NCI-H1417 treated with DMSO at 0.1 percent for 48 hours (cell line): ENCODE data around the gene SLC6A3.
"Not testable (repeated sequence)": the region's sequence is repeated elsewhere in the genome, so short reads cannot be mapped to it uniquely, and the experiment has no call there.

Experiments
- DNase-seq: peaks from one replicate; lab custom pipeline; 2025; lab: John Stamatoyannopoulos, UW

Gene SLC6A3

DNA sequence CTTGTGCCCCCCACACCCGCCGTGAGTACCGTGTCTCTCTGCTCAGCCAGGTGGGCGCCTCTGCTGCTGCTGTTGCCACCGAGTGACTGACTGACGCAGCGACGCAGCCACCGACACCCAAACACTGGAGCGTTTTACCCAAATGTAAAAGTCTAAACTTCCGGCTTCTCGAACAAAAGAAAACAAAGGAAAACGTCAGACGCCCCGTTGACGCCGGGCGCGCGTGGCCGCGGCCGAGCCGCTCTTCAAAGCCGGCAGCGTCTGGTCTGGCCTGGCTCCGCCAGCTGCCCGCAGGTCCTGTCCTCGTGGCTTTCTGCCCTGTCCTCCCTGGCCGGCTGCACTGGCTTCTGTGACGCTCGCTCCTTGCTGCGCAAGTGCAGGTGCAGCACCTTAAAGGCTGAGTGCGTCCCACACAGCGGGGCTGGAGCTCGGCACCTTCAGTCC, 58.9 kb downstream of the SLC6A3 start:
- DNase-seq, result no peak

GRCh38 chr5:1385395-1386273, 59.6 kb downstream of the SLC6A3 start:
- no peak for DNase-seq

DNA sequence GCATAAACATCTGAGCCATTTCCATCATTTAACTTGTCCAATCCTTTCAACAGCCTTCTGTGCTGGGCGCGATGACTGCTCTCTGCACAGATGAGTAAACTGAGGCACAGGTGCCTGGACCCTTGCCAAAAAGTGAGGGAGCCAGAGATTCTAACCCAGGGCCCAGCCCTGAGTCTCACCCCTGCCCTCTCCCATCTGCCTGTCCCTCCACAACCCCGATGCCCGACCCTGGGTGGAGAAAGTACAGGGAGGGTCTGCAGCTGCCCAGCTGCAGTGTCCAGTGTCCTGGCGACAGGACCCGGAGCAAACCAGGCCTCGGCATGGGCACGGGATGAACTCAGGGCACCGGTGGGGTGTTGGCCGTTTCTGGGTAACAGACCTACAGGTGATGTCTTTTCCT, 60.7 kb downstream of the SLC6A3 start:
- no peak for DNase-seq

DNA sequence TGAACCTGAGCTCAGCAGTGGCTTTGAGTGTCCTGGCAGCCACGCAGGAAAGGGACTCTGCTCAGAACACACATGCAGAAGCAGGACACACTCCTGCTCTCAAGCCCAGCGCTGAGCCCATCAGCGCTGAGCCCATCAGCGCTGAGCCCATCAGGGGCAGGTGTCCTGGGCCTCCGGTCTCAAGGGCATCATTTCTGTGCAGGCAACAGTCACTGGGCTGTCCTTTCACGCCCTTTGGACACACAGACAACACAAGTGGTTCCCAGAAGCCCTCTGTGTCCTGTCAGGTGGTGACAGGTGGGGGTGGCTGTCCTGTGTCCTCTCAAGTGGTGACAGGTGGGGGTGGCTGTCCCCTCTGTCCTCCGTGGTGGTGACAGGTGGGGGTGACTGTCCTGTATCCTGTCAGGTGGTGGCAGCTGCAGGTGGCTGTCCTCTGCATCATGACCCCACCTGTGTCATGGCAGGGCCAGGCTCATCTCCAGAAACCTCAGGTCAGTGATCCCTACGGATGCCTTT, 61.3 kb downstream of the SLC6A3 start:
- no peak for DNase-seq

GRCh38 chr5:1383344-1383743, 61.9 kb downstream of the SLC6A3 start:
- DNase-seq, result no peak

- DNase-seq, result no peak
These were observed 63.0 kb downstream of the SLC6A3 start for GRCh38 chr5:1382248-1382700.

- DNase-seq, result no peak
These were observed 63.6 kb downstream of the SLC6A3 start for GRCh38 chr5:1381370-1382247.

GRCh38 chr5:1380910-1381309, 64.3 kb downstream of the SLC6A3 start:
- no peak for DNase-seq

GRCh38 chr5:1380011-1380817, 65.0 kb downstream of the SLC6A3 start:
- no peak for DNase-seq

DNA sequence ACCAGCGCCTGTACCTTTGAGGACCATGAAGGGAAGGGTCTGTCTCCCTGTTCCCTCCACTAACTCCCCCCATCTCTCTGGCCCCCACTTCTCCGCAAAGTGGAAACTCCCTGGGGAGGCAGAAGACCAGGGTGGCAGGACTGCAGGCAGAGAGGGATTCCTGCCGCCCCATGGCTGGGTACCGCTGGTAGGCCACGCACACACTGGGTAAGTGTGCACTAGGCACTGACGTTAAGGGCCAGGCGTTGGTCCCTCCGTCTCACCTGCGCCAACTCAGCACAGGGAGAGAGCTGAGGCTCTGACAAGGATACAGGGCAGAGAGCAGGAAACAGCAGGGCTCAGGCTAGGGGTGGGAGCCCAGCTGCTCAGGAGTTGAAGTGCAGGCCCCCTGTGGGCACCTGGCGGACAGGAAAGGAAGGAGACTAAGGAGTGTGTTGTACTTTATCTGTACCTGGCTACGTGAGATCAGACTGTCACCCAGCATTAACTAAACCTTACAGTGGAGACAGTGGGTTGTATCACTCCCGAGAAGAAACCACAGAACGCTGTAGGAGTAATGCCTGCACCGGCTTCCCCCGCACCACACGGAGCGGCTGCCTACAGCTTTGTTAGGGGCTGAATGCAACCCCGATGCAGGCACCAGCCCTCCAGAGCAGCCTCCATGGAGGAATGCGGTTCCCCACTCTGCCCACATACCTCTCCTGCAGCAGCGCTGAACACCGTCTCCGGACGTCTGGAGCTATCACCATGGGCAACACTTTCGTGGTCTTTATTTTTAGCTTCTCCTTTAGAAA, 66.2 kb downstream of the SLC6A3 start:
- DNase-seq, result no peak

GRCh38 chr5:1378096-1378495, 67.1 kb downstream of the SLC6A3 start:
- DNase-seq, result no peak

GRCh38 chr5:1376981-1377380, 68.3 kb downstream of the SLC6A3 start:
- DNase-seq, result no peak

DNA sequence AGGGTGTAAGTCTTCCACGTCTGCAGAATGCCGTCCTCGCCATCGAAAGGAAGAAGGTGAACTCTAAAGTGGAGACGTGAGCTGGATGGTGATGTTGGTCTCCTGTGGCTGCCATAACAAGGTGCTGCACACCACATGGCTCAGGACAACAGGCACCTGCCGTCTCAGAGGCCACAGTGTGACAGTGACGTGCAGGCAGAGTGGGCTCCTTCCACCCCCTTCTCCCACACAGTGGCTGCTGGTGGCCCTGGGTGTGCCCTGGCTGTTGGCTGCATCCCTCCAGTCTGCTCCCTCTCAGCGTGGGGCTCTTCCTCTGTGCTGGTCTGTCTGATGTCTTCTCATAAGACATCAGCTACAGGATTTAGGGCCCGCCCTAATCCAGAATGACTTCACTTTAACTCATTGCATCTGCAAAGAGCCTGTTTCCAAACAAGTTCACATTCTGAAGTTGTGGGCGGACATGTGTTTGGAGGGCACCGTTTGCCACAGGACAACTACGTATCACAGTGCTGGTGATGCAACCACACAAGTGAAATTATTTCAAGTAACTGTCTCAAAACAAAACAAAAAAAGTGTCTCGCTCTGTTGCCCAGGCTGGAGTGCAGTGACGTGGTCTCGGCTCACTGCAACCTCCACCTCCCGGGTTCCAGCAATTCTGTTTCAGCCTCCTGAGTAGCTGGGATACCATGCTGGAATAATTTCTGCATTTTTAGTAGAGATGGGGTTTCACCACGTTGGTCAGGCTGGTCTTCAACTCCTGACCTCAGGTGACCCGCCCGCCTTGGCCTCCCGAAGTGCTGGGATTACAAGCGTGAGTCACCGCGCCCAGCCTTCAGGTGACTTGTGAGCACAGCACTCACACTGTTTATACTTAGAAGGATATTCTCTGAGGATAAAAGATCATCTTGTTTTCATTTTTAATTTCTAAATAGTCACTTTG, 69.1 kb downstream of the SLC6A3 start:
- DNase-seq, result no peak

- no peak for DNase-seq
These were observed 70.6 kb downstream of the SLC6A3 start for GRCh38 chr5:1374679-1375055.

DNA sequence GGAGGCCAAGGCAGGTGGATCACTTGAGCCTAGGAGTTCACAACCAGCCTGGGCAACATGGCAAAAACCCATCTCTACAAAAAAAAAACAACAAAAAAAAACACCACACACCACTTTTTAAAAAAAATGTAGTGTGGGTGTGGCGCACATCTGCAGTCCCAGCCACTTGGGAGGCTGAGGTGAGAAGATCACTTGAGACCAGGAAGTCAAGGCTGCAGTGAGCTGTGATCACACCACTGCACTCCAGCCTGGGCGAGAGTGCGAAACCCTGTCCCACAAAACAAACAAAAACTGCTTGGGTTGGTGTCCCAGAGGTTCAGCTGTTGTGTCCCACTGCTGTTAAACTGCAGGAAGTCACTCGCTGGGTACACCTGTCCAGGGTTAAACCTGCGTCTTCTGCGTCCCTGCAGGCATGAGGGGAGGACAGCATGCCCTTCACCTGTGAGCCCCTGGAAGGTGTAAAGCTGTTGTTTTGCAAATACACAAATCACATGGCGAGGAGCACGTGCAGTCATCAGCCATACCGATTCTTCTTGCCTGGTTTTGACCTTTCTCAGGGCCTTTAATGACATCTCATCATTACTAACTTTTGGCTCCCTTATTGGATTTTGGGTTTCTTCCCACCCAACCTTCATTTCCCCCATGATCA, 71.1 kb downstream of the SLC6A3 start:
- no peak for DNase-seq

DNA sequence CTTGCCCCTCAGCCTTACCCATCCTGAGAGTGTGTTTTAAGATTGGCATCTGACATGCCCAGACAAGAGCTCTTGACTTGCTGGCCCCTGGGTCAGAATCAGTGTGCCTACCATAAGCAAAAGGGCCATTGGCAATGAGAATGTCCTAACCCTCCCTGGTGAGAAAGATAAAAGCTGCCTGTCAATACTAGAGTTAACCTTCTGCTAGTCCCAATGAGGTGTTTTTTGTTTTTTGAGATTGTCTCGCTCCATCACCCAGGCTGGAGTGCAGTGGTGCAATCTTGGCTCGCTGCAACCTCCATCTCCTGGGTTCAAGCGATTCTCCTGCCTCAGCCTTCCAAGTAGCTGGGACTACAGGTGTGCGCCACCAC, 73.3 kb downstream of the SLC6A3 start:
- DNase-seq, result not testable (repeated sequence)

GRCh38 chr5:1371218-1371971, 73.8 kb downstream of the SLC6A3 start:
- DNase-seq, result no peak

DNA sequence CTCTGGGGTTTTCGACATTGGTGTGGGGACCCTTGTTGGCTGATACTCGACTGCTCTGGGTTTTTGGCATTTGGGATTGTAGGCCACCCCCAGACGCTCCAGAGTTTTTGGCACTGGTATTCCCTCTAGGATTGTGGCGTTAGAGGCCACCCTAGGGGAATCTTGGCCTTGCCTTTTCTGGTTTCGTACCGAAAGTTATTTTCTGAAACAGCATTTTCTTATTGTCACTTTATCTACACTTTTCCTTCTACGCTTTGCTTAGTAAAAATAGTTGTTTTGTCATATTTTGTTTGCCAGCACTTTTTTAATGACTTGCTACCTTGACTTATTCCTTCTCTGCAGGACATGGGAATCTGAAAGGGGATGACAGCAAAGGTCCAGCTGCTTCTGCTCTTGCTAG, 75.2 kb downstream of the SLC6A3 start:
- DNase-seq, result no peak

DNA sequence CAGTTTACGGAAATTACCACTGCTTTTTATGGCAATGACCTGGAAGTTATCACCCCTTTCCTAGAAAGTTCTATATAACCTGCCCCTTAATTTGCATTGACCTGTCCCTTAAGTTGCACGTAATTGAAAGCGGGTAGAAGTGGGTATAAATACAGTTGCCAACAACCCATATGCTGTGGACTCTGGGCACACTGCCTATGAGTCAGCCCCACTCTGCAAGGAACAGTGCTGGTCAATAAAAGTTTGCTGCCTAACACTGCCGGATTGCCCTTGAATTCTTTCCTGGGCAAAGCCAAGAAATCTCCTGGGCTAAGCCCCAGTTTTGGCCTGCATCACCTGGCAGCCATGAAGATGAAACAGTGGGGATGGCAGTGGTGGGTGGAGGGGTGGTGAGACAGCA, 76.5 kb downstream of the SLC6A3 start:
- DNase-seq, result no peak
